A549 (cell line): ENCODE measurements around the gene HNRNPUL2. TPM values are rescaled to one million over a fixed set of nuclear protein-coding genes. Genes with fewer than 3 reads are reported as not detected.

Experiments used
- ATAC-seq, 2 experiments: fragments of 200-7000 bp in 1 of 2; fragments of >200 bp in 1 of 2; cut with Nextera tagmentation in 1 of 2; cut with Tn5 transposase in 1 of 2; 3 replicates each; pipeline versions ENCODE4 v1.8.0 to v1.9.1; 2018 to 2020; ENCODE audit warnings: mild to moderate bottlenecking in 1 of 2, moderate library complexity in 1 of 2
- CTCF ChIA-PET: fragments of 300-600 bp; sonication (Branson Sonifier 250); formaldehyde crosslinking; extraction: SDS; loops from one replicate; lab custom pipeline; 2021; ENCODE audit warnings: antibody characterized with exemption, inconsistent platforms; lab: Yijun Ruan, JAX
- POLR2A ChIA-PET: fragments of 350-600 bp; formaldehyde crosslinking; extraction: SDS; loops from one replicate; lab custom pipeline; 2021; ENCODE audit warnings: antibody characterized with exemption, inconsistent platforms; lab: Yijun Ruan, JAX
- DNase-seq, 2 experiments: peaks; one replicate each; pipeline versions ENCODE4 v3.0.0 to v3.0.0-alpha.2; 2011 to 2016; ENCODE audit warnings: low read depth in 1 of 2, low spot score in 1 of 2
- FAIRE-seq: peaks from 2 replicates; lab custom pipeline; 2011; peaks lifted over from hg19 to GRCh38; lab: Jason Lieb, UNC
- H3K27ac ChIP-seq, 2 experiments: fragments of >200 bp; sonication (Bioruptor Twin); formaldehyde crosslinking; 3 replicates each; pipeline ENCODE4 v1.5.1; 2016 to 2017
- H3K4me1 ChIP-seq: fragments of >200 bp; sonication (Bioruptor Twin); formaldehyde crosslinking; 3 replicates; pipeline ENCODE4 v1.6.1; 2016
- H3K4me2 ChIP-seq: fragments of >200 bp; sonication (Bioruptor Twin); formaldehyde crosslinking; 3 replicates; pipeline ENCODE4 v1.6.1; 2016
- H3K4me3 ChIP-seq: fragments of >200 bp; sonication (Bioruptor Twin); formaldehyde crosslinking; 3 replicates; pipeline ENCODE4 v1.5.1; 2016
- H3K9me3 ChIP-seq: fragments of >200 bp; sonication (Bioruptor Twin); formaldehyde crosslinking; 3 replicates; pipeline ENCODE4 v1.6.1; 2016
- BCL3 ChIP-seq: fragments of >200 bp; sonication (Bioruptor Twin); formaldehyde crosslinking; IDR thresholded peaks from 3 replicates; pipeline ENCODE4 v1.6.1; 2016
- CBX2 ChIP-seq: fragments of 200-600 bp; sonication (generic); IDR thresholded peaks from 2 replicates; pipeline ENCODE4 v1.6.1; 2016; ENCODE audit warnings: low read depth, mild to moderate bottlenecking, borderline replicate concordance
- CBX8 ChIP-seq: fragments of 200-600 bp; sonication (generic); IDR thresholded peaks from 2 replicates; pipeline ENCODE4 v1.6.1; 2016
- CEBPB ChIP-seq, 2 experiments: fragments of >200 bp in 1 of 2; sonication (Bioruptor Twin) in 1 of 2; formaldehyde crosslinking in 1 of 2; IDR thresholded peaks; 2 replicates each; pipeline ENCODE4 v1.6.1; 2012 to 2016
- CHD2 ChIP-seq: fragments of 150-350 bp; IDR thresholded peaks from 2 replicates; pipeline ENCODE4 v1.6.1; 2014; ENCODE audit warnings: low read length; ENCODE audit not compliant: partially characterized antibody
- FOSL2 ChIP-seq, 2 experiments: fragments of 450-650 bp in 1 of 2; fragments of >200 bp in 1 of 2; sonication (Bioruptor Twin) in 1 of 2; formaldehyde crosslinking; IDR thresholded peaks; 2 replicates each; pipeline versions ENCODE4 v1.5.0 to v1.6.1; 2016 to 2020; ENCODE audit warnings: mild to moderate bottlenecking in 1 of 2, moderate library complexity in 1 of 2
- GATA3 ChIP-seq: IDR thresholded peaks from 2 replicates; pipeline ENCODE4 v1.6.1; 2012; ENCODE audit warnings: borderline replicate concordance
- HMGXB4 ChIP-seq: fragments of 250-450 bp; sonication (Bioruptor Pico); IDR thresholded peaks from 2 replicates; pipeline ENCODE4 v1.5.0; 2021; ENCODE audit warnings: mild to moderate bottlenecking, moderate library complexity, borderline replicate concordance
- HOXA7 ChIP-seq: fragments of 250-450 bp; sonication (Bioruptor Pico); IDR thresholded peaks from 2 replicates; pipeline ENCODE4 v1.5.0; 2020; ENCODE audit warnings: mild to moderate bottlenecking, moderate library complexity
- KDM5A ChIP-seq: fragments of 200-600 bp; sonication (generic); IDR thresholded peaks from 2 replicates; pipeline ENCODE4 v1.6.1; 2016; ENCODE audit warnings: antibody characterized with exemption, mild to moderate bottlenecking
- MAX ChIP-seq: IDR thresholded peaks from 2 replicates; pipeline ENCODE4 v1.6.1; 2012
- MAZ ChIP-seq: fragments of 150-350 bp; IDR thresholded peaks from 2 replicates; pipeline ENCODE4 v1.6.1; 2014; ENCODE audit warnings: antibody characterized with exemption, low read depth, low read length, borderline replicate concordance
- POLR2A ChIP-seq: IDR thresholded peaks from 2 replicates; pipeline ENCODE4 v1.6.1; 2012; ENCODE audit warnings: mild to moderate bottlenecking, low read length
- RARB ChIP-seq: fragments of 250-450 bp; sonication (Bioruptor Pico); IDR thresholded peaks from 2 replicates; pipeline ENCODE4 v1.8.0; 2021; ENCODE audit warnings: mild to moderate bottlenecking, moderate library complexity
- RFX5 ChIP-seq: fragments of 450-650 bp; IDR thresholded peaks from 2 replicates; pipeline ENCODE4 v1.7.1; 2014; ENCODE audit warnings: antibody characterized with exemption, mild to moderate bottlenecking, moderate library complexity
- USF2 ChIP-seq: fragments of 450-650 bp; IDR thresholded peaks from 2 replicates; pipeline ENCODE4 v1.6.1; 2014; ENCODE audit warnings: antibody characterized with exemption
- ZFP36 ChIP-seq: fragments of 450-650 bp; IDR thresholded peaks from 2 replicates; pipeline ENCODE4 v1.6.1; 2014; ENCODE audit warnings: borderline replicate concordance; ENCODE audit not compliant: partially characterized antibody
- ZSCAN20 ChIP-seq: fragments of 250-450 bp; sonication (Bioruptor Pico); IDR thresholded peaks from 2 replicates; pipeline ENCODE4 v1.8.0; 2022; ENCODE audit warnings: mild to moderate bottlenecking, moderate library complexity
- WGBS: methylation state at CpG from one replicate; pipeline ENCODE4 v1.1.6; 2017; ENCODE audit errors: missing lambda C conversion rate; 5-methylcytosine and 5-hydroxymethylcytosine counted together
- polyA plus RNA-seq, 4 experiments: library from polyadenylated mRNA; depleted of rRNA in 3 of 4; stranded (reverse); fragments of >200 nt; fragmentation: RNase III in 1 of 4; extraction: RNeasy Plus Mini Kit Qiagen cat#74134 plus additional on column Dnase treatment in 1 of 4; gene quantifications; 2 replicates in 3 of 4; 3 replicates in 1 of 4; pipeline ENCODE4 v1.2.3, GENCODE V29; 2011 to 2017

The HNRNPUL2 gene
- polyA plus RNA-seq, 2 of the 4 experiments (the other 2 are of a cell fraction), result 31.4 to 74.4 TPM

- Histone ChIP-seq H3K4me2 (peak overlapping the region; percentile 92), H3K4me1 (peaks cover 25% of the 10 kb centered on the region), H3K9me3 (no peaks in the 10 kb centered on the region), H3K27ac (peak overlapping the region; percentile 97), H3K4me3 (peak overlapping the region; percentile 78)
- CTCF ChIA-PET, result interaction anchor here (0.6 to 3.1 kb wide), 11 partner anchors 10 to 137 kb away, joined by 3 to 15 read pairs (median 3); partner anchors contain the start of genes BSCL2, GNG3 and ZBTB3
- under 1% methylated on average over 19 of the region's 20 CpGs for WGBS
- DNase-seq (peak; percentile 94 to 98), FAIRE-seq (no peak), ATAC-seq (peak; percentile 79 to 84)
- TF ChIP-seq RARB (CRISPR knock-in tag) (no peak), CEBPB (IDR thresholded peaks at IDR 0.05) (peak in 1 of 2 experiments; percentile 74; a peak in 2 of 4 replicates), RFX5 (peak; percentile 99), CBX8 (no peak), MAX (no peak), POLR2A (no peak)
- POLR2A ChIA-PET, result interaction anchor here (0.6 to 3.8 kb wide), 32 partner anchors 9 to 884 kb away, joined by 3 to 96 read pairs (median 6); partner anchors contain the start of genes B3GAT3, BSCL2, C11orf98 and CSKMT
Measured at GRCh38 chr11:62727872-62728170, 564 bp upstream of the HNRNPUL2 start.

- no peak; a peak in 1 of 6 replicates for ATAC-seq
- no peak for DNase-seq
- POLR2A ChIA-PET, result interaction anchor here (0.5 to 3.8 kb wide), 35 partner anchors 8 to 332 kb away, joined by 3 to 96 read pairs (median 7); partner anchors contain the start of genes B3GAT3, BSCL2, C11orf98 and CSKMT
- Histone ChIP-seq H3K27ac (peak overlapping the region; percentile 97), H3K4me3 (peak overlapping the region; percentile 78), H3K4me2 (peak overlapping the region; percentile 92), H3K4me1 (peaks cover 21% of the 10 kb centered on the region), H3K9me3 (no peaks in the 10 kb centered on the region)
- CTCF ChIA-PET, result interaction anchor here (0.9 to 3.1 kb wide), 10 partner anchors 15 to 138 kb away, joined by 3 to 15 read pairs (median 4); partner anchors contain the start of genes BSCL2, GNG3 and ZBTB3
- FAIRE-seq, result no peak
- WGBS, result 0% methylated on average over 14 of the region's 37 CpGs
- TF ChIP-seq CBX2, result no peak
- TF ChIP-seq CHD2, result no peak
- TF ChIP-seq BCL3, result no peak
- TF ChIP-seq USF2, result no peak
- no peak for TF ChIP-seq KDM5A
- TF ChIP-seq HMGXB4 (CRISPR knock-in tag), result no peak
- TF ChIP-seq MAZ, result no peak
- TF ChIP-seq ZSCAN20 (CRISPR knock-in tag), result no peak
- TF ChIP-seq GATA3, result no peak
- no peak for TF ChIP-seq FOSL2 (IDR thresholded peaks at IDR 0.05)
- no peak for TF ChIP-seq FOSL2 (CRISPR knock-in tag; IDR thresholded peaks at IDR 0.05)
- no peak for TF ChIP-seq HOXA7 (CRISPR knock-in tag)
Measured at GRCh38 chr11:62726915-62727164, 417 bp downstream of the HNRNPUL2 start.

GRCh38 chr11:62726156-62726914 is 922 bp downstream of the HNRNPUL2 start:
- no peak for FAIRE-seq
- peak overlapping the region; percentile 97 for H3K27ac ChIP-seq
- ChIA-PET POLR2A (interaction anchor here (0.6 to 3.8 kb wide), 24 partner anchors 11 to 172 kb away, joined by 3 to 96 read pairs (median 10); partner anchors contain the start of genes B3GAT3, BSCL2, C11orf98 and CSKMT), CTCF (interaction anchor here (1.1 to 3.1 kb wide), 7 partner anchors 15 to 59 kb away, joined by 3 to 15 read pairs (median 4); partner anchors contain the start of genes BSCL2 and GNG3)
- peak overlapping the region; percentile 92 for H3K4me2 ChIP-seq
- WGBS, result 2% methylated on average over 51 of the region's 51 CpGs
- ATAC-seq, result no peak
- no peak for DNase-seq
- H3K9me3 ChIP-seq, result no peaks in the 10 kb centered on the region
- peaks cover 21% of the 10 kb centered on the region for H3K4me1 ChIP-seq
- no peak for TF ChIP-seq ZFP36
- H3K4me3 ChIP-seq, result peak overlapping the region; percentile 78
